Stomach (tissue), 9 donors: ENCODE measurements around the gene COG7. TPM values are rescaled to one million over a fixed set of nuclear protein-coding genes. Genes with fewer than 3 reads are reported as not detected.

ENCODE experiments used
- DNase-seq, 2 donors: peaks; one replicate each; pipeline versions ENCODE4 v3.0.0 to v3.0.0-alpha.2; 2013 to 2019
- H3K27ac ChIP-seq, 5 donors: fragments of 200-600 bp in 4 of 5; sonication (generic) in 4 of 5; one replicate each; pipeline ENCODE4 v1.5.1; 2013 to 2019; ENCODE audit warnings: mild to moderate bottlenecking in 1 of 5, moderate library complexity in 1 of 5
- H3K27me3 ChIP-seq, 3 donors: fragments of 200-600 bp; sonication (generic); one replicate each; pipeline ENCODE4 v1.5.1; 2017 to 2019; ENCODE audit warnings: mixed run types in 1 of 3
- H3K36me3 ChIP-seq, 4 donors: fragments of 200-600 bp; sonication (generic); 1 replicate in 3 of 4; 2 replicates in 1 of 4; pipeline ENCODE4 v1.5.1; 2016 to 2019
- H3K4me1 ChIP-seq, 4 donors: fragments of 200-600 bp; sonication (generic); one replicate each; pipeline ENCODE4 v1.5.1; 2016 to 2019
- H3K4me3 ChIP-seq, 4 donors: fragments of 200-600 bp; sonication (generic) in 3 of 4; one replicate each; pipeline ENCODE4 v1.5.1; 2016 to 2019; ENCODE audit warnings: mild to moderate bottlenecking in 1 of 4
- H3K9me3 ChIP-seq, 4 donors: fragments of 200-600 bp; sonication (generic); one replicate each; pipeline ENCODE4 v1.5.1; 2016 to 2019
- CTCF ChIP-seq, 7 experiments: fragments of 450-650 bp in 4 of 7; fragments of 200-600 bp in 3 of 7; sonication (generic) in 3 of 7; IDR thresholded peaks; one replicate each; pipeline ENCODE4 v1.5.1; 2016 to 2019; ENCODE audit warnings: antibody characterized with exemption in 7 of 7, control low read depth in 2 of 7, mild to moderate bottlenecking in 1 of 7
- EP300 ChIP-seq: sonication (generic); formaldehyde crosslinking; IDR thresholded peaks from one replicate; pipeline ENCODE4 v1.6.1; 2017; ENCODE audit warnings: antibody characterized with exemption
- POLR2A ChIP-seq, 4 donors: fragments of 450-650 bp; IDR thresholded peaks; one replicate each; pipeline ENCODE4 v1.6.1; 2016; ENCODE audit warnings: antibody characterized with exemption in 4 of 4, control low read depth in 2 of 4, mild to moderate bottlenecking in 1 of 4, moderate library complexity in 1 of 4
- POLR2AphosphoS5 ChIP-seq, 3 donors: sonication (generic); formaldehyde crosslinking; IDR thresholded peaks; one replicate each; pipeline ENCODE4 v1.6.1; 2016; ENCODE audit warnings: antibody characterized with exemption in 3 of 3
- WGBS, 5 donors: extraction: QIAGEN DNeasy Blood & Tissue Kit in 3 of 5; methylation state at CpG; one replicate each; pipeline versions ENCODE4 v1.1.5 to v1.1.7; 2013 to 2018; 5-methylcytosine and 5-hydroxymethylcytosine counted together
- intact Hi-C: fragments of 100-400 bp; cut with DNase I; formaldehyde crosslinking; loops from one replicate; pipeline ENCODE4 v1.15.1; 2023; ENCODE audit warnings: low total_unique reads
- polyA plus RNA-seq, 3 donors: library from polyadenylated mRNA; stranded (reverse); fragments of 200-250 nt; gene quantifications; one replicate each; pipeline ENCODE4 v1.2.3, GENCODE V29; 2013
- total RNA-seq, 5 donors: library from RNA; depleted of rRNA; stranded (reverse); fragments of >200 nt; gene quantifications; one replicate each; pipeline versions ENCODE4 v1.1.0 to v1.2.3, GENCODE V29; 2014 to 2016
- donor health status: healthy with polysubstance abuse.
- donor health status: Bipolar disorder and iron deficiency.
- donor health status: healthy.

COG7 gene
- total and polyA plus RNA-seq, 8 donors: 11.0 to 80.5 (median 27.7) TPM

GRCh38 chr16:23409522-23409921 lies 43.5 kb downstream of the COG7 start:
- Histone ChIP-seq H3K4me3 (no peak overlapping the region), H3K4me1 (peaks cover 0 to 15% (median 4%) of the 10 kb centered on the region in 4 donors), H3K27me3 (no peaks in the 10 kb centered on the region), H3K36me3 (peaks cover 38 to 96% (median 96%) of the 10 kb centered on the region in 4 donors), H3K27ac (peak overlapping the region in 2 of 5 donors; percentile 12 to 16), H3K9me3 (no peaks in the 10 kb centered on the region)
- DNase-seq: no peak
- TF ChIP-seq POLR2AphosphoS5 (IDR thresholded peaks at IDR 0.05) (no peak), POLR2A (IDR thresholded peaks at IDR 0.05) (no peak), EP300 (no peak), CTCF (IDR thresholded peaks at IDR 0.05) (no peak)
- intact Hi-C loops: no loop called here
- 79 to 95% (median 90%) methylated on average over 2 of the region's 2 CpGs for WGBS, 5 donors

GRCh38 chr16:23408823-23409298 lies 44.1 kb downstream of the COG7 start:
- H3K27ac ChIP-seq: peak overlapping the region in 2 of 5 donors; percentile 12 to 54
- WGBS, 5 donors: 80 to 93% (median 83%) methylated on average over 6 to 7 of the region's 7 CpGs
- intact Hi-C loops: no loop called here

GRCh38 chr16:23408242-23408822 lies 44.7 kb downstream of the COG7 start:
- DNase-seq: no peak
- peaks cover 42 to 96% (median 96%) of the 10 kb centered on the region in 4 donors for H3K36me3 ChIP-seq
- peak overlapping the region in 1 of 5 donors; percentile 54 for H3K27ac ChIP-seq
- TF ChIP-seq POLR2A (IDR thresholded peaks at IDR 0.05) (no peak), EP300 (no peak), CTCF (IDR thresholded peaks at IDR 0.05) (no peak), POLR2AphosphoS5 (IDR thresholded peaks at IDR 0.05) (no peak)
- intact Hi-C loops: no loop called here
- H3K27me3 ChIP-seq: no peaks in the 10 kb centered on the region
- no peaks in the 10 kb centered on the region for H3K9me3 ChIP-seq
- peaks cover 0 to 24% (median 7%) of the 10 kb centered on the region in 4 donors for H3K4me1 ChIP-seq
- WGBS, 5 donors: 81 to 95% (median 92%) methylated on average over 4 to 17 of the region's 21 CpGs
- H3K4me3 ChIP-seq: no peak overlapping the region

More at GRCh38 chr16:23408823-23409298, 44.1 kb downstream of the COG7 start:
- peaks cover 42 to 96% (median 96%) of the 10 kb centered on the region in 4 donors for H3K36me3 ChIP-seq
- no peak overlapping the region for H3K4me3 ChIP-seq
- no peaks in the 10 kb centered on the region for H3K27me3 ChIP-seq
- H3K9me3 ChIP-seq: no peaks in the 10 kb centered on the region
- TF ChIP-seq EP300: no peak
- TF ChIP-seq POLR2AphosphoS5 (IDR thresholded peaks at IDR 0.05): peak in 1 of 3 donors; percentile 38
- peak in 1 of 2 donors; percentile 74 for DNase-seq
- peaks cover 0 to 22% (median 7%) of the 10 kb centered on the region in 4 donors for H3K4me1 ChIP-seq

GRCh38 chr16:23407436-23408127 lies 45.4 kb downstream of the COG7 start:
- Histone ChIP-seq H3K27ac (no peak overlapping the region), H3K4me3 (no peak overlapping the region), H3K27me3 (no peaks in the 10 kb centered on the region), H3K36me3 (peaks cover 35 to 96% (median 96%) of the 10 kb centered on the region in 4 donors), H3K9me3 (no peaks in the 10 kb centered on the region), H3K4me1 (peaks cover 0 to 24% (median 7%) of the 10 kb centered on the region in 4 donors)
- intact Hi-C loops: no loop called here
- 94 to 96% (median 96%) methylated on average over 7 to 9 of the region's 9 CpGs for WGBS, 5 donors
- no peak for DNase-seq
- TF ChIP-seq EP300 (no peak), POLR2A (IDR thresholded peaks at IDR 0.05) (no peak), CTCF (IDR thresholded peaks at IDR 0.05) (no peak), POLR2AphosphoS5 (IDR thresholded peaks at IDR 0.05) (no peak)
